ENCODE results near the gene HSH2D.
A peak's percentile ranks its signal among the peaks of the same experiment; 100 is the strongest.

HSH2D gene

GRCh38 chr19:16184665-16185122 is 41.2 kb downstream of the HSH2D start:
- no peak overlapping the region for H3K9ac ChIP-seq (ENCODE audit: low read length)
- no peaks in the 10 kb centered on the region for H3K9me3 ChIP-seq (ENCODE audit: low read length)
- H3K36me3 ChIP-seq (ENCODE audit: insufficient read depth, low read length): peaks cover 6% of the 10 kb centered on the region
- H3K4me1 ChIP-seq (ENCODE audit: insufficient read depth, low read length): peaks cover 12% of the 10 kb centered on the region
- H3K27ac ChIP-seq (ENCODE audit: low read depth, low read length): peak overlapping the region; percentile 80
- H3K27me3 ChIP-seq (ENCODE audit: control insufficient read depth in 1 of 2, insufficient read depth in 2 of 2, low read length in 2 of 2): no peaks in the 10 kb centered on the region
- peak overlapping the region; percentile 64 to 90 for H3K4me3 ChIP-seq (ENCODE audit: low read depth in 1 of 2, low read length in 2 of 2)

DNA sequence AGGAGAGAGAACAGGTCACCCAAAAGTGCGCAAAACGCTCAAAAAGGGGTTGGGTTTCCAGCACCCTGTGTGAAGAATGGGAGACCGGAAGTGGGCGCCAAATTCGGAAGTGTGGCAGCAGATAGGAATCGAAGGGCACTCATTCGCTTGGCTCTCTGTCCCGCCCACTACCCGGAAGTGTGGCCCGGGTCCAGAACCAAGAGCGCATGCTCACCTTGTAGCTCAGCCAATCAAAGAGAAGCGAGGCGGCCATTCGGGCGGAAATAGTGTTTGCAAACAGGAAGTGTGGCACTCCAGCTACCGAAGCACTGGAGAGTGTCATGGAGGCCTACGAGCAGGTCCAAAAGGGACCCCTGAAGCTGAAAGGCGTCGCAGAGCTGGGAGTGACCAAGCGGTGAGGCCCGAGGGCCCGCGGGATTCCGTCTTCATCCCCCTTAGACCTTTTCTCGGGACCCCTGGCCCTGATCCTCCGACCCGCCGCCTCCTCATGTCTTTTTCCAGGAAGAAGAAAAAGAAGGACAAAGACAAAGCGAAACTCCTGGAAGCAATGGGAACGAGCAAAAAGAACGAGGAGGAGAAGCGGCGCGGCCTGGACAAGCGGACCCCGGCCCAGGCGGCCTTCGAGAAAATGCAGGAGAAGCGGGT is 41.8 kb downstream of the HSH2D start, which contains the start of gene FAM32A:
TSS of gene FAM32A (plus strand) at position 288 of the 645 bp plus-strand sequence. CDS start at position 321, 33 bp downstream.
- Histone ChIP-seq H3K4me3 (ENCODE audit: low read depth in 1 of 2, low read length in 2 of 2) (peak within 1 kb of the TSS; percentile 73 to 90), H3K36me3 (ENCODE audit: insufficient read depth, low read length) (peaks cover 11% of the 10 kb centered on the region), H3K27ac (ENCODE audit: low read depth, low read length) (peak within 1 kb of the TSS; percentile 90), H3K4me1 (ENCODE audit: insufficient read depth, low read length) (peaks cover 12% of the 10 kb centered on the region), H3K9ac (ENCODE audit: low read length) (peak within 1 kb of the TSS; percentile 89), H3K27me3 (ENCODE audit: control insufficient read depth in 1 of 2, insufficient read depth in 2 of 2, low read length in 2 of 2) (no peaks in the 10 kb centered on the region), H3K9me3 (ENCODE audit: low read length) (no peaks in the 10 kb centered on the region)

- Histone ChIP-seq H3K27me3 (ENCODE audit: control insufficient read depth in 1 of 2, insufficient read depth in 2 of 2, low read length in 2 of 2) (no peaks in the 10 kb centered on the region), H3K27ac (ENCODE audit: low read depth, low read length) (peak overlapping the region; percentile 90), H3K9ac (ENCODE audit: low read length) (peak overlapping the region; percentile 89), H3K4me1 (ENCODE audit: insufficient read depth, low read length) (peaks cover 12% of the 10 kb centered on the region), H3K4me3 (ENCODE audit: low read depth in 1 of 2, low read length in 2 of 2) (peak overlapping the region; percentile 73 to 90), H3K36me3 (ENCODE audit: insufficient read depth, low read length) (peaks cover 16% of the 10 kb centered on the region), H3K9me3 (ENCODE audit: low read length) (no peaks in the 10 kb centered on the region)
Measured at GRCh38 chr19:16185768-16186123, 42.3 kb downstream of the HSH2D start.

- H3K27me3 ChIP-seq (ENCODE audit: control insufficient read depth in 1 of 2, insufficient read depth in 2 of 2, low read length in 2 of 2): no peaks in the 10 kb centered on the region
- H3K4me3 ChIP-seq (ENCODE audit: low read depth in 1 of 2, low read length in 2 of 2): no peak overlapping the region
- H3K36me3 ChIP-seq (ENCODE audit: insufficient read depth, low read length): peaks cover 27% of the 10 kb centered on the region
- no peaks in the 10 kb centered on the region for H3K9me3 ChIP-seq (ENCODE audit: low read length)
- no peak overlapping the region for H3K9ac ChIP-seq (ENCODE audit: low read length)
- peaks cover 12% of the 10 kb centered on the region for H3K4me1 ChIP-seq (ENCODE audit: insufficient read depth, low read length)
- no peak overlapping the region for H3K27ac ChIP-seq (ENCODE audit: low read depth, low read length)
Measured at GRCh38 chr19:16188521-16188920, 45.0 kb downstream of the HSH2D start.

DNA sequence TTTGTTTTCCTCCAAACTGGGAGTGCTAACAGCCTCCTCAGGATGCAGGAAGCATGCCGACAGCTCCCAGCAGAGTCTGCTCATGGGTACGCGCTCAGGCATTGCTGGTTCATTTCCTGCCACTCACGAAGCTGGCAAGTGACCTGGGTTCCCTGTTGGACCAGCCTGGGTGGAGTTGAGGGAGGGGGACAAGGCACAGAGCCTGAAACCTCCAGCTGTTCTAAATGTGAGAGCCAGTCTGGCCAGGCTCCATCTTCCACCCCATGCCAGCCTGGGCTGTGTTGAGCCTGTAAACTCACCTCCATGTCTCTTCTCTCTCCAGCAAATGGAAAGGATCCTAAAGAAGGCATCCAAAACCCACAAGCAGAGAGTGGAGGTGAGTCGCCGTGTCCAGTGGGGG is 46.7 kb downstream of the HSH2D start:
- peaks cover 27% of the 10 kb centered on the region for H3K36me3 ChIP-seq (ENCODE audit: insufficient read depth, low read length)
- H3K4me1 ChIP-seq (ENCODE audit: insufficient read depth, low read length): peaks cover 12% of the 10 kb centered on the region
- no peak overlapping the region for H3K27ac ChIP-seq (ENCODE audit: low read depth, low read length)
- no peaks in the 10 kb centered on the region for H3K9me3 ChIP-seq (ENCODE audit: low read length)
- H3K4me3 ChIP-seq (ENCODE audit: low read depth in 1 of 2, low read length in 2 of 2): no peak overlapping the region
- H3K9ac ChIP-seq (ENCODE audit: low read length): no peak overlapping the region
- H3K27me3 ChIP-seq (ENCODE audit: control insufficient read depth in 1 of 2, insufficient read depth in 2 of 2, low read length in 2 of 2): no peaks in the 10 kb centered on the region

GRCh38 chr19:16190736-16191135 is 47.3 kb downstream of the HSH2D start:
- Histone ChIP-seq H3K36me3 (ENCODE audit: insufficient read depth, low read length) (peaks cover 27% of the 10 kb centered on the region), H3K27ac (ENCODE audit: low read depth, low read length) (no peak overlapping the region)

DNA sequence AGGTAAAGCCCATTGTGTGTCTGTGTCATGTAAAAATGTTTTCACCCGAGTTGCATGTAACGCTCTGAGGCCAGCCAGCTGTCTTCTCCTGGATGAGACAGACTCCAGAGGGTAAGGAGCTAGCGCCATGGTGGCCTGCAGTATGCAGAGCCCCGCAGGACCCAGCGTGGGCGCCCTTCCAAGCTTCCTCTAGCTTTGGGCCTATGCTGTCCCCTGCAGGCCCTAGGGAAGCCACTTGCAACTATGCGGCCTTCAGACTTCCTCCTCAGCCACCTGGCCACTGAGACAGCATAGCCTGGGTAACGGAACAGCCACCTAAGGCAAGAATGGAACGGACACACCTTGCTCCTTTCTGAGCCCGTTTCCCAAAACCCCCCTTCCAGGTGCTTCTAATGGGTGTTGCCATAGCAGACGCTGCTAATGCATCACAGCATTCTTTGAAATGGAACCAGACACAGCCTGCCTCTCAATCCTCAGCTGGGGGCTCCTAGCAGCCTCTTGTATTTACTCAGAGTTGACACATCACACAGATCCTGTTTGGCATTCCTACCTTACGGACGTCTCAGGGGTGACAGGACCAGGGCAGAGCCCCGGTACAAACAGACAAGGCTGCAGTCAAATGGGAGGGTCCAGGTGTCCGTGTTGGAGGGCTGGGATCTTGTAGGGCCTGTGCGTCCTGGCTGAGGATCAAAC is 47.9 kb downstream of the HSH2D start:
- Histone ChIP-seq H3K27ac (ENCODE audit: low read depth, low read length) (no peak overlapping the region), H3K9ac (ENCODE audit: low read length) (no peak overlapping the region), H3K9me3 (ENCODE audit: low read length) (no peaks in the 10 kb centered on the region), H3K4me1 (ENCODE audit: insufficient read depth, low read length) (peaks cover 7% of the 10 kb centered on the region), H3K27me3 (ENCODE audit: control insufficient read depth in 1 of 2, insufficient read depth in 2 of 2, low read length in 2 of 2) (no peaks in the 10 kb centered on the region), H3K36me3 (ENCODE audit: insufficient read depth, low read length) (peaks cover 27% of the 10 kb centered on the region), H3K4me3 (ENCODE audit: low read depth in 1 of 2, low read length in 2 of 2) (no peak overlapping the region)

More at GRCh38 chr19:16190736-16191135, 47.3 kb downstream of the HSH2D start:
- Histone ChIP-seq H3K9ac (ENCODE audit: low read length) (no peak overlapping the region), H3K4me3 (ENCODE audit: low read depth in 1 of 2, low read length in 2 of 2) (no peak overlapping the region), H3K27me3 (ENCODE audit: control insufficient read depth in 1 of 2, insufficient read depth in 2 of 2, low read length in 2 of 2) (no peaks in the 10 kb centered on the region), H3K4me1 (ENCODE audit: insufficient read depth, low read length) (peaks cover 12% of the 10 kb centered on the region), H3K9me3 (ENCODE audit: low read length) (no peaks in the 10 kb centered on the region)

- Histone ChIP-seq H3K36me3 (ENCODE audit: insufficient read depth, low read length) (peaks cover 27% of the 10 kb centered on the region), H3K4me1 (ENCODE audit: insufficient read depth, low read length) (peaks cover 6% of the 10 kb centered on the region), H3K9ac (ENCODE audit: low read length) (no peak overlapping the region), H3K27me3 (ENCODE audit: control insufficient read depth in 1 of 2, insufficient read depth in 2 of 2, low read length in 2 of 2) (no peaks in the 10 kb centered on the region), H3K27ac (ENCODE audit: low read depth, low read length) (no peak overlapping the region), H3K9me3 (ENCODE audit: low read length) (no peaks in the 10 kb centered on the region), H3K4me3 (ENCODE audit: low read depth in 1 of 2, low read length in 2 of 2) (no peak overlapping the region)
Measured at GRCh38 chr19:16193466-16193865, 50.0 kb downstream of the HSH2D start.

GRCh38 chr19:16197188-16197621 is 53.7 kb downstream of the HSH2D start:
- H3K27me3 ChIP-seq (ENCODE audit: control insufficient read depth in 1 of 2, insufficient read depth in 2 of 2, low read length in 2 of 2): no peaks in the 10 kb centered on the region
- peak overlapping the region; percentile 80 for H3K27ac ChIP-seq (ENCODE audit: low read depth, low read length)
- peaks cover 21% of the 10 kb centered on the region for H3K4me1 ChIP-seq (ENCODE audit: insufficient read depth, low read length)
- H3K9me3 ChIP-seq (ENCODE audit: low read length): no peaks in the 10 kb centered on the region
- H3K36me3 ChIP-seq (ENCODE audit: insufficient read depth, low read length): peaks cover 8% of the 10 kb centered on the region
- peak overlapping the region; percentile 75 to 96 for H3K4me3 ChIP-seq (ENCODE audit: low read depth in 1 of 2, low read length in 2 of 2)
- H3K9ac ChIP-seq (ENCODE audit: low read length): no peak overlapping the region

DNA sequence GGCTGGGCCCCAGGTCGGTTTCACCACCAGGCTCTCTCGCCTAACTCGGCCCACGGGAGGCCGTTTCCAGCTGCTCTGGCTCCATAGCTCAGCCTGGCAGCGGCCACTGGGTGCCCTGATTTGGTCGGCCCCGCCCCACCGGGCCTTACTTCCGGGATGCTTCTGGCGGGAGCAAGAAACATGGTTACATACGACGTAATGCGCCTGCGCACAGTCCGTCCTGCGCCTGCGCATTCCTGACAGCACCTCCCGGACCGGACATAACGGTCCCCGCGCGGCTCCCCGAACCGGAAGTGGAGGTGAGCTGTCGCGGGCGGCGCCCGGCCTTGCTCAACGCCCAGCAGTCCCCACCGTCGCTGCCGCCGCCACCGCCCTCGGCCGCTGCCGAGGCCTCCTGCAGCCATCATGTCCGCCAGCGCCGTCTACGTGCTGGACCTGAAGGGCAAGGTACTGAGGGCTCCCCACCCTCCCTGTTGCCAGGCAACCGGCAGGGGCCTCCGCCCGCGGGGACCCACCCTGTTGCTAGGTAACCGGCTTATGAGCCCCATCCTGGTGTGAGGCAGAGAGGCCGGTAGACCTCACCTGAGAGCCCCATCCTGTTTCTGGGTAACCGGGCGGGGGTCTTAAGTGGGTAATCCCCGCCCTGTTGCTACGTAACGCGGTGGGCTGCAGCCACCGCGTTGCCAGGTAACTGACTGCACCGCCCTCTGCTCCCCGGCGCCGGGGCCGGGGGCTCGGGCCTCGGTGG is 54.3 kb downstream of the HSH2D start, which contains the start of gene AP1M1:
TSS of gene AP1M1 (plus strand) at position 290 of the 748 bp plus-strand sequence. CDS start at position 406, 116 bp downstream.
- H3K36me3 ChIP-seq (ENCODE audit: insufficient read depth, low read length): peaks cover 14% of the 10 kb centered on the region
- peak within 1 kb of the TSS; percentile 65 for H3K9ac ChIP-seq (ENCODE audit: low read length)
- no peaks in the 10 kb centered on the region for H3K9me3 ChIP-seq (ENCODE audit: low read length)
- H3K4me1 ChIP-seq (ENCODE audit: insufficient read depth, low read length): peaks cover 21% of the 10 kb centered on the region
- H3K27me3 ChIP-seq (ENCODE audit: control insufficient read depth in 1 of 2, insufficient read depth in 2 of 2, low read length in 2 of 2): no peaks in the 10 kb centered on the region
- H3K4me3 ChIP-seq (ENCODE audit: low read depth in 1 of 2, low read length in 2 of 2): peak within 1 kb of the TSS; percentile 75 to 96
- H3K27ac ChIP-seq (ENCODE audit: low read depth, low read length): peak within 1 kb of the TSS; percentile 80

DNA sequence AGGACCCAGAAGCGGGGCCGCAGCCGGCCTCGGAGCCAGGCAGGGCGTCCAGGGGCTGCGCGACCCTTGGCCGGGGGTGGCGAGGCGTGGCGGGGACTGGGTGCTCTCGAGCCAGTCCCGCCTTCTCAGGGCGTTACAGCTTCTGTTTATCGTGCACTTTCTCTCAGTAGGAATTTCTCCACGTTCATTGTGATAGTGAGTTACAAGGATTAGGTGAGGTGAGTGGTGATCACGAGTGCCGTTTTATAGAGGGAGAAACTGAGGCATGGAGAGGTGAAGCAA is 54.8 kb downstream of the HSH2D start:
- peak overlapping the region; percentile 65 for H3K9ac ChIP-seq (ENCODE audit: low read length)
- no peaks in the 10 kb centered on the region for H3K9me3 ChIP-seq (ENCODE audit: low read length)
- peak overlapping the region; percentile 75 to 96 for H3K4me3 ChIP-seq (ENCODE audit: low read depth in 1 of 2, low read length in 2 of 2)
- peaks cover 21% of the 10 kb centered on the region for H3K4me1 ChIP-seq (ENCODE audit: insufficient read depth, low read length)
- H3K36me3 ChIP-seq (ENCODE audit: insufficient read depth, low read length): peaks cover 19% of the 10 kb centered on the region
- no peaks in the 10 kb centered on the region for H3K27me3 ChIP-seq (ENCODE audit: control insufficient read depth in 1 of 2, insufficient read depth in 2 of 2, low read length in 2 of 2)
- peak overlapping the region; percentile 80 for H3K27ac ChIP-seq (ENCODE audit: low read depth, low read length)

Measured in muscle layer of colon (tissue), 2 donors.